Epithelial cell of prostate (primary cell): Measurements from ENCODE around the gene TIMP3.
A peak's percentile ranks its signal among the peaks of the same experiment; 100 is the strongest.

Experiments
- DNase-seq: peaks from one replicate; pipeline ENCODE4 v3.0.0-alpha.2; 2011; ENCODE audit warnings: low read depth, low spot score
- H3K27ac ChIP-seq: fragments of 450-650 bp; 2 replicates; pipeline ENCODE4 v1.5.1; 2017; ENCODE audit warnings: mild to moderate bottlenecking

The TIMP3 gene

GRCh38 chr22:32805361-32805881, 3.9 kb downstream of the TIMP3 start:
- no peak for DNase-seq
- H3K27ac ChIP-seq: no peak overlapping the region

DNA sequence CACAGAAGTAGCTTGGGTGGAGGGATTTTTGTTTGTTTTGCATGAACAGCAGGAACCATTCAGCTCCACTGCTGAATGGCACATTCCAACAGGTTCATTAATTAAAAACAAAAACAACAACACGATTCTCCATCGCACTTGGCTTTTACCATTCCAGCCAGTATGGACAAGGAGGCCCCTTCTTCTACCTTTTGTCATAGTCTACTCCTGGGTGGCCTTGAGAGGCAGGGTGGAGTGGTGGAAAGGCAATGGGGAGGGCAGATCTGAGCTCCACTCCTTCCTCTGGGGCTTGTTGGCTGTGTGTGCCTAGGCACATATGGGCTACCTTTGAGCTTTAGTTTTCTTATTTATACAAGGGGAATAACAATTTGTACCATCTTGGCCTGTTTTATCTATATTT, 4.8 kb downstream of the TIMP3 start:
- DNase-seq: no peak
- no peak overlapping the region for H3K27ac ChIP-seq

- no peak for DNase-seq
- H3K27ac ChIP-seq: no peak overlapping the region
Observed at GRCh38 chr22:32808038-32808445, 6.5 kb downstream of the TIMP3 start.

- no peak for DNase-seq
- H3K27ac ChIP-seq: peak overlapping the region; percentile 23
Observed at GRCh38 chr22:32809786-32810554, 8.5 kb downstream of the TIMP3 start.

DNA sequence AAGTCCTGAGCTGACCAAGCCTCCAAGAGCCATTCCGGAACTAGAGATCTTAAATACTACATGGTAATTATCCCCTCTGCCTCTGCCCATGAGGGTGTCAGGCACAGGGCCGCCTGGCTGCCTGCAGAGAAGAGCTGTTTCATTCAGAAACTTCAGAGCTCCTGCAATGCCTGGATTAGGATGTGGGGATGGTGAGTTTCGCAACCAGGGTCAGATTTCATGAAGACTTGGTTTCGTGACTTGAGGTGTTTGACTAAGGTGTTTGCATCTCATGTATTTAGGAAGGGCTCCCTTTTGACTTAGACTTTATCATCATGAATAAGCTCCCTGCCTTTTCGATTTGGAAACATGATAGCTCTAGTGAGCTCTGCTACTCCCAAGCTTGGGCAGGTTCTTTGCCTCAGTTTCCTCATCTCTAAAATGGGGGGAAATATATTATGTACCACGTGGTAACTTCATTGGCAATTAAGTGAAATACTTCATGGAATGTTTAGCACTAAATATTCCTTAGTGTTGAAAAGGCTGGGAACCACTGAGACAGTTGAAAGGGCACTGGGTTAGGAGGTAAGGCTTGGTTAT, 9.1 kb downstream of the TIMP3 start:
- peak; percentile 53 for DNase-seq
- peak overlapping the region; percentile 23 for H3K27ac ChIP-seq

GRCh38 chr22:32811788-32812545, 10.5 kb downstream of the TIMP3 start:
- no peak for DNase-seq
- H3K27ac ChIP-seq: no peak overlapping the region

- no peak overlapping the region for H3K27ac ChIP-seq
- DNase-seq: no peak
Observed at GRCh38 chr22:32814285-32814860, 12.9 kb downstream of the TIMP3 start.

DNA sequence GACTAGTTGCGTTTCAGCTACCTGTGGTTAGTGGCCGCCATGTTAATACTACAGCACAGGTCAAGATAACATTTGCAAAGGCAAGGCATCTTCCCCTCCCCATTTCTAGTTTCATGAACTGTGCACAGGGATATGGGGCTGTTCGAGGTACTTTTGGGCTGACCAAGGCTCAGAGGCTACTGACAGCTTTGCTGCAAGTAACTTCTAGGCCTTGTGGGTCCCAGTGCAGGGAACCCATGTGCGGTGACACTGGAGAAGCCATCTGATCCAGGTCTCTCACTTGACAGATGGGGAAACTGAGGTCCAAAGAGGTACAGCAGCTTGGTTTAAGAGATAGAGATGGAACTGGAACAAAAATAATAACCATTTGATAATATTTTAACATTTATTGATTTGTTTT, 13.6 kb downstream of the TIMP3 start:
- no peak for DNase-seq
- no peak overlapping the region for H3K27ac ChIP-seq

DNA sequence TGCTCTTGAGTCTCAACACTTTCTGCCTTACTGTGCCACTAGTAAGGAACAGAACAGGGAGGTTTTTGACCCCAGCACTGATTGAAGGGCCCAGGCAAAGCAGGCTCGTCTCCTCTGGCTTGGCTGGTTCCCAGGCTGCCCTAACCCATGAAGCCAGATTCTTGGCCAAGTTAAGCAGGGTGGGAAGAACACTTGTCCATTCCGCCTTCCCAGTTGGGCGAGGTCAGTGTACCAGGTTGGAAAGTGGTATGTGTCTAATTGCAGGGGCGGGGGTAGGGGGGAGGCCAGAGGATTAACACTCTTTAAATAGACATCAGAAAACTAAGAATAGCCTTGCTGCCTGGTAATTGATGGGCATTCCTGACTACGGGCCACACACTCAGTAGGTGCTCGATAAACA, 14.4 kb downstream of the TIMP3 start:
- H3K27ac ChIP-seq: no peak overlapping the region
- no peak for DNase-seq

DNA sequence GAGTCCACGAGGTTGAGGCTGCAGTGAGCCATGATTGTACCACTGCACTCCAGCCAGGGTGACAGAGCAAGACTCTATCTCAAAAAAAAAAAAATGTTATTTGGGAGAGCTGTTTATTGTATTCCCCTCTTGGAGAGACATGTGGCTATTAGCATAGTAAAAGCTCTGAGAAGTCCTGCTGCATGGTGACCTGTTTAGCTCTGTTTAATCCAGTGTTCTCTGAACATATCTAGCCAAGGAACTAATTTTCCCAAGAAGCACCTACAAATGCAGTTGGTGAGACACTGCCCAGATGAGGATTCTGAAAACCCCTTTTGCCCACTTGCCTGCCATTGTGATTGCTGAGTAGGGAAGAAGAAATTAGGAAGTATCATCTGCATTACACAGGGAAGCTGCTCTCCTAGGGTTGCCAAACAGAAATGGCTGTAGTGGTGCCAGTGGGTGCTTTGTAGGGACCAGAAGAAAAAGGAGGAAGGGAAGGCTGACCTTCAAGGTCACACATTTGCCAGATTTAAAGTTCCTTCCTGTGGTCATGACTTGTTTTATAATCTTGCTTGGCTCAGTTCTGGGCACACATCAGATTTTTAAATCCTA, 15.7 kb downstream of the TIMP3 start:
- H3K27ac ChIP-seq: no peak overlapping the region
- DNase-seq: no peak

- no peak for DNase-seq
- H3K27ac ChIP-seq: no peak overlapping the region
Observed at GRCh38 chr22:32818446-32819115, 17.1 kb downstream of the TIMP3 start.

- no peak overlapping the region for H3K27ac ChIP-seq
- DNase-seq: no peak
Observed at GRCh38 chr22:32819120-32819519, 17.6 kb downstream of the TIMP3 start.

DNA sequence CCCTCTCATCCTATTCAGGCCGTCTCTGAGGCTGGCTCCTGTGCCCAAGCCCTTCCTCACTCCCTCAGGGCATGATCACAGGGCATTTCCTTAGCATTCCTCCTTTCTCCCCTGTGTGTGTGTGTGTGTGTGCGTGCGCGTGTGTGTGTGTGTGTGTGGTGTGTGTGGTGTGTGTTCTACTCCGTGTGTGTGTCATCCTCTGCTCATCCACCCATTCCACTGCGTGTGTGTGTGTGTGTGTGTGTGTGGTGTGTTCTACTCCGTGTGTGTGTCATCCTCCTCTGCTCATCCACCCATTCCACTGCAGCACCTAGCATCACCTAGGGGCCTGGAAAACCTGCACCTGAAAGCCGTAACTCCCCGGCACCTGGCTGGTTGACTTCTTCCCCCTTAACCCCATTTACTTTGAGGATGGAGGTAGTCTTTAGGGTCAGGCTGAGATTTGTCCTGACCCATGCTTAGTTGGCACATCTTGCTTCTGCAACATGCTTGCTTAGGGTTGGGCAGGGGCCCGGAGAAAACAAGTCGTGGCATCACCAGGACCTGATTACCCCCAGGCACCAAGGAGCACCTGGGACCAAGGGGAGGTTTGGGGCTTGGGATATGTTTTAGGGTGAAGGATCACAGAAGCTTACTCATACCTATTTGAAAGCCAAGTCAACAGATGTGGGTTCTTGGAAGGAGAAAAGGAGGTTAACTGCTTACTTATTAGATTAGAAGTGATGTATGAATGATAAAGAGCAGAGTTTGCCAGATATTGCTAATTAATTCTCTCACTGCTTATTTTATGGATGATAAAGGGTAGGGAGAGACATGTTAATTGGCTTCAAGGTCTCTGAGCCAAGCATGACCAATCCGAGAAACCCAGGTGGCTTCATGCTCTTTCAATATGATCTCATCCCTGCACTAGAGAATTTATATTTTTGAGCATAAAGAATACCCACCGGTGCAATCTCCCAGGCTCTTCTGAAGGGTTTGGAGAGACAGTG, 18.9 kb downstream of the TIMP3 start:
- peak; percentile 82 for DNase-seq
- peak overlapping the region; percentile 5 for H3K27ac ChIP-seq

DNA sequence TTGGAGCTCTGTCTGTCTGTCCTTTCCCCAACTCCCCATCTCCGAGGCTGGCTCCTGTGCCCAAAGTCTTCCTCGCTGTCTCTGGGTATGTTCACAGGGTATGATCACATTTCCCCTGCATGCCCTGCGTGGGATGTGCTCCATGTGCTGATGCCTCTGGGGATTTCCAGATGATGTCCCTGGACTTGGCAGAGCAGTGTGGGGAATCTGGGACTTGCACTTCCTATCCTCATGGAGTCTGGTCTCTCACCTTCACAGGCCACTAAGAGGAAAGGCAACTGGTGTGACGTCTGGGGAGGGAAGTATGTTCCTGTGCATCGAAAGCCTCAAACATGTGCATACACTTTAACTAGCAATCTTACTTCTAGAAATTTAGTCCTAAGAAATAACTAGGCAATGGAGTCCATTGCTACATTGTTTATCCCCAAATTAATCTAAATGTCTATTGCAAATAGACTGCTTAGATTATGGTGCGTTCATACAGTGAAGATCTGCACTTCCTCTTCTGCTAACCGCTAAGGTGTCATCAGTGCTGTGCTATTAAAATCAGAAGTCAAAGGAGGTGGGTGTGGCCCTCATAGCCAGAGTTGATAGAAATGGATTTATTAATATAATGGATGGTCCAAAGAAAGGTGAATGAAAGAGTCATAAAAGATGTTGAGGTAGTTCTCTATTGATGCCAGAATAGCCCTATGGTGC, 20.8 kb downstream of the TIMP3 start:
- H3K27ac ChIP-seq: no peak overlapping the region
- DNase-seq: no peak

DNA sequence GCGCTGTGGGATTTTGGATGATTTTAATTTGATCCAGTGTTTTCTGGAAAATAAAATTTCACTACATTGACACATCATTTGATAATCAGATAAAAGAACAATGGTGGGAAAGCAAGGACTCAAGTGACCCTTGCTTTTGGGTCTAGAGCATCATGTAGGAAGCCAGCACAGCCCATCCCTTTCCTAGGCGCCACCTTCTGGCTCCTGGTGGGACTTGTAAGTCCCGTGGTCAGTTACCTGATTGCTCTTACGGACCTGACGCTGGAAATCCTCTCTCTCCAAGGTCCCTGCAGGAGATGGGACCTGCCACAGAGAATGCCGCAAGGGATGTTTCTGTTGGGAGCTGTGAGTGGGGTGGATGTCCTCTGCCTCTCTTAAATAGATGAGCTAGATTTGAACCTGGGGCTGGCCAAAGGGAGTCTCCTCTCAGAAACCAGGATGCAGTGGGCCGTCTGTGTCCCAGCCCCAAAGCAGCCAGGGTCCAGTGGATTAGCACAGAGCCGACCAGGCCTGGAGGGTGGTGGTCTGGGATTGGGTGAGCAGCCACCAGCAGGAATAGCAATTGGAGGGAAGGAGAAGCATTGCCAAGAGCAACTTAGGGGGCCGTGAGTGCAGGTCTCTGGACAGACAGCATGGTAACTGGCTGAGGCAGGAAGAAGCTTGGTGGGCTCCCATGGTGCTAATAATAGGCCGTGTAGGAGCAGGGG, 21.7 kb downstream of the TIMP3 start:
- H3K27ac ChIP-seq: no peak overlapping the region
- DNase-seq: no peak

DNA sequence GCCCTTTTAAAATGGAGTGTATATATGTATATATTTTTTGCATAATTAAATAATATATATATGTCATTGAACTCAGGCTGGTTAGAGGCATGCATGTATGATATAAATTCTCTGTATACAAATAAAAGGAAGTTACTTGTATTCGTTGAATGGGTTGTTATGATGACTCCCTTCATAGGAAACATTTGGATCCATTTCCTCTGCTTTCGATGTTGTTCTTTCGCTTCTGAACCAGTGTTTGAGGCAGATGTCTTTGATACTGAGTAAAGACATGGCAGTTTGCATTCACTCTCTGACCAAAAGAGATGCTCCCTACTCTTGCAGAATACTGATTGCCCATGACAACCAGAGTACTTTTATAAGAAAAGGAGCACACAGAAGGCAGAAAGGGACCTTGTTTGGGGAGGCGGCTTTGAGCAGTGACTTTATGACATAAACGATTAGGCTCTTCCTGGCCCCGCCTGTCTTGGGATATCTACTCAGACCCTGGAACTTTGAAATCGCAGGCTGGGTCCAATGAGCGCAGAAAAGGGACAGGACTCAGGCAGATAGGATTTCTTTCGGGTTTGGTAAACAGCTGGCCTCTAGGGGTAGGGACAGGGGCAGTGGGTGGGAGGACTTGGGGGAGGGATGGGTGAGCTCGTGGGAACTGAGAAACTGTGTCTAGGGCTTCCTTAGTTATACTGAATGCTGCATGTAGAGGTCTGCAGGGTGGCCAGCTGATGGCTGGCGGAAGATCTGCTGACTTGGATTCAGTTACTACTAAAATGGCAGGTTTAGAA, 23.2 kb downstream of the TIMP3 start:
- DNase-seq: no peak
- no peak overlapping the region for H3K27ac ChIP-seq

- H3K27ac ChIP-seq: no peak overlapping the region
Observed at GRCh38 chr22:32826537-32826936, 25.0 kb downstream of the TIMP3 start.

More at GRCh38 chr22:32826537-32826936, 25.0 kb downstream of the TIMP3 start:
- DNase-seq: no peak
